Gastrocnemius medialis (tissue), 4 donors: ENCODE data around the gene PPP2R2C.

Experiments
- POLR2A ChIP-seq, 2 donors: fragments of 450-650 bp; IDR thresholded peaks; one replicate each; pipeline ENCODE4 v1.6.1; 2017; ENCODE audit warnings: antibody characterized with exemption in 2 of 2, mild to moderate bottlenecking in 2 of 2, moderate library complexity in 2 of 2
- TF ChIP-seq, protein P1 (sequence below), 5 experiments: fragments of 450-650 bp in 3 of 5; fragments of 200-600 bp in 2 of 5; sonication (generic) in 2 of 5; IDR thresholded peaks in 4 of 5; conservative IDR thresholded peaks in 1 of 5; 1 replicate in 4 of 5; 2 replicates in 1 of 5; pipeline ENCODE4 v1.5.1; 2016 to 2019; ENCODE audit warnings: antibody characterized with exemption in 5 of 5, mild to moderate bottlenecking in 3 of 5, moderate library complexity in 3 of 5

GRCh38 chr4:6499238-6499600 lies 26.8 kb upstream of the PPP2R2C start:
- no peak for TF ChIP-seq POLR2A (IDR thresholded peaks at IDR 0.05)
- TF ChIP-seq, protein P1, sequence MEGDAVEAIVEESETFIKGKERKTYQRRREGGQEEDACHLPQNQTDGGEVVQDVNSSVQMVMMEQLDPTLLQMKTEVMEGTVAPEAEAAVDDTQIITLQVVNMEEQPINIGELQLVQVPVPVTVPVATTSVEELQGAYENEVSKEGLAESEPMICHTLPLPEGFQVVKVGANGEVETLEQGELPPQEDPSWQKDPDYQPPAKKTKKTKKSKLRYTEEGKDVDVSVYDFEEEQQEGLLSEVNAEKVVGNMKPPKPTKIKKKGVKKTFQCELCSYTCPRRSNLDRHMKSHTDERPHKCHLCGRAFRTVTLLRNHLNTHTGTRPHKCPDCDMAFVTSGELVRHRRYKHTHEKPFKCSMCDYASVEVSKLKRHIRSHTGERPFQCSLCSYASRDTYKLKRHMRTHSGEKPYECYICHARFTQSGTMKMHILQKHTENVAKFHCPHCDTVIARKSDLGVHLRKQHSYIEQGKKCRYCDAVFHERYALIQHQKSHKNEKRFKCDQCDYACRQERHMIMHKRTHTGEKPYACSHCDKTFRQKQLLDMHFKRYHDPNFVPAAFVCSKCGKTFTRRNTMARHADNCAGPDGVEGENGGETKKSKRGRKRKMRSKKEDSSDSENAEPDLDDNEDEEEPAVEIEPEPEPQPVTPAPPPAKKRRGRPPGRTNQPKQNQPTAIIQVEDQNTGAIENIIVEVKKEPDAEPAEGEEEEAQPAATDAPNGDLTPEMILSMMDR (IDR thresholded peaks at IDR 0.05 in 4 of 5, conservative IDR thresholded peaks at IDR 0.05 in 1 of 5): no peak
